ENCODE data around the gene PLXNA4.

The PLXNA4 gene

DNA sequence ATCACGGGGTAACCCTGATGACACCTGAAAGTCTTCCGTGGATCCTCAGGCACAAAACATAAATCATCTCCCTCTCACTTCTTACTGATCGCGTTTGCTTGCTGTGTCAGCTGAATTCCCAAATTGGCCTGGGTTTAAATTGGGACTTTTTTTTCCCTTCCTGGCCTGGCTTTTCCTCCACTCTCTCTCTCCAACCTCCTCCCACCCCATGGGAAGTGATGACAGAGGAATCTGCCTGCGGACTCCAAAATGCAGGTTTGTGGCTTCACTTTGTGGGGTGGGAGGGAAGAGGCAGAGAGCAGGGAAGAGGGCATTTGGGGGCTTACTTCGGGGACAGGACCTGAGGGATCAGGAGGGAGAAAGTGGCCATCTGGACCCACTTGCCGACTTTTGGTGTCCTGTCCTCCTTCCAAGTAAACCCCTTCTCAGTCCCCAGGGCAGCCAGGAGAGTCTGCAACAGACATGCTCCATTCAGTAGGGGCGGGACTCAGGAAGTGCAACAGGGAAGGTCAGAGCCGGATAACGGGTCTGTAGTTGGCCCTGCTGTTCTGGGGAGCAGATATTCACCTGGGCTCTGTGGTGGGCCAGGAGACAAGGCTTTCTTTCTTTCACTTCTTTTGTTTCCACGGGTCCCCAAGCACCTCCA lies 172.7 kb downstream of the PLXNA4 start:
- TF ChIP-seq POLR2A (IDR thresholded peaks at IDR 0.05; ENCODE audit: extremely low read depth, insufficient read length) = no peak
- TF ChIP-seq, protein P1, sequence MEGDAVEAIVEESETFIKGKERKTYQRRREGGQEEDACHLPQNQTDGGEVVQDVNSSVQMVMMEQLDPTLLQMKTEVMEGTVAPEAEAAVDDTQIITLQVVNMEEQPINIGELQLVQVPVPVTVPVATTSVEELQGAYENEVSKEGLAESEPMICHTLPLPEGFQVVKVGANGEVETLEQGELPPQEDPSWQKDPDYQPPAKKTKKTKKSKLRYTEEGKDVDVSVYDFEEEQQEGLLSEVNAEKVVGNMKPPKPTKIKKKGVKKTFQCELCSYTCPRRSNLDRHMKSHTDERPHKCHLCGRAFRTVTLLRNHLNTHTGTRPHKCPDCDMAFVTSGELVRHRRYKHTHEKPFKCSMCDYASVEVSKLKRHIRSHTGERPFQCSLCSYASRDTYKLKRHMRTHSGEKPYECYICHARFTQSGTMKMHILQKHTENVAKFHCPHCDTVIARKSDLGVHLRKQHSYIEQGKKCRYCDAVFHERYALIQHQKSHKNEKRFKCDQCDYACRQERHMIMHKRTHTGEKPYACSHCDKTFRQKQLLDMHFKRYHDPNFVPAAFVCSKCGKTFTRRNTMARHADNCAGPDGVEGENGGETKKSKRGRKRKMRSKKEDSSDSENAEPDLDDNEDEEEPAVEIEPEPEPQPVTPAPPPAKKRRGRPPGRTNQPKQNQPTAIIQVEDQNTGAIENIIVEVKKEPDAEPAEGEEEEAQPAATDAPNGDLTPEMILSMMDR (IDR thresholded peaks at IDR 0.05; ENCODE audit: low read depth, low read length) = no peak
- no peak overlapping the region for H3K4me3 ChIP-seq (ENCODE audit: low read depth, low read length)
- no peak for DNase-seq (ENCODE audit: low read depth)

DNA sequence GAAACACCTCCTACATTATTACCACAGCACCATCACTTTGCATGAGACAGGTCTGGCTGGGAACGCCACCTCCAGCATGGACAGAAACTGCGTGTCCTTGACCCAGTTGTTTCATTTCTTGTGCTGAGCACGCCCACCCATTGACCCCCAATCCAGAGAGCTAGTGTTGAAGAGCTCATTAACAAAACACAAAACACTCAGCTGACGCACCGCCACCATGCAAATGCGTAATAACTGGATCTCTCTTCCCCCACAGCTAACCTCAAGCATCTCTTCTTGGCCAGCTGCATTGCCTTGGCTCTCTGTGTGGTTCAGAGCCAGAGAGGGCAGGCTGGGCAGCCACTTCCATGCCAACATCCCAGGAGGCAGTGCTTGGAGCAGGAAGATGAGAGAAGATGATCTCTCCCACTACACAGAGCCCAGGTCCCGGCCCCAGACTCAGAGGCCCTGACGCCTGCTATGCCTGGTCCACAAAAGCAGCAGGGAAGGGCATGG lies 173.5 kb downstream of the PLXNA4 start:
- TF ChIP-seq POLR2A (IDR thresholded peaks at IDR 0.05; ENCODE audit: extremely low read depth, insufficient read length) (no peak), MAX (IDR thresholded peaks at IDR 0.05; ENCODE audit: low read depth, low read length) (no peak), MYC (IDR thresholded peaks at IDR 0.05; ENCODE audit: low read depth, low read length) (no peak)
- TF ChIP-seq, protein P1 (IDR thresholded peaks at IDR 0.05; ENCODE audit: low read depth, low read length) = no peak
- DNase-seq (ENCODE audit: low read depth) = no peak
- H3K4me3 ChIP-seq (ENCODE audit: low read depth, low read length) = no peak overlapping the region

DNA sequence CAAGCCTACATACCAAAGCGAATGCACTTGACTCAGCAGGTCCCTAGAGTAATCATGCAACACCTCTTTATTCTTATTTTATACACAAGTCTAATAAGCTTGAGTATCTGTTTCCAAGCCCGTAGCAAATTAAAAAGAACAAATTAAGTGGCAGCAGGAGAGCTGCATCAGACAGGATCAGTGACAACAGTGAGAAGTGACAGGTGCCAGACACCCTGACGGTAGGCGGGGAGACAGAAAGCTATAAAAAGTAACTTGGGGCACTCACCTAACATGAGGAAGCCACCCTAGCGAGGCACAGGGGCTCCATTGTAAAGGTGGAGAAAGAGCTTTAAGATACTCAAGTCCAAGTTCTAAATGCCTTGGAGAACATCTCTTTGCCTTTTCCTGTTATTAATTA lies 174.2 kb downstream of the PLXNA4 start:
- H3K4me3 ChIP-seq (ENCODE audit: low read depth, low read length) = no peak overlapping the region
- TF ChIP-seq MYC (IDR thresholded peaks at IDR 0.05; ENCODE audit: low read depth, low read length) (no peak), MAX (IDR thresholded peaks at IDR 0.05; ENCODE audit: low read depth, low read length) (no peak), POLR2A (IDR thresholded peaks at IDR 0.05; ENCODE audit: extremely low read depth, insufficient read length) (no peak)
- TF ChIP-seq, protein P1 (IDR thresholded peaks at IDR 0.05; ENCODE audit: low read depth, low read length) = no peak
- no peak for DNase-seq (ENCODE audit: low read depth)

DNA sequence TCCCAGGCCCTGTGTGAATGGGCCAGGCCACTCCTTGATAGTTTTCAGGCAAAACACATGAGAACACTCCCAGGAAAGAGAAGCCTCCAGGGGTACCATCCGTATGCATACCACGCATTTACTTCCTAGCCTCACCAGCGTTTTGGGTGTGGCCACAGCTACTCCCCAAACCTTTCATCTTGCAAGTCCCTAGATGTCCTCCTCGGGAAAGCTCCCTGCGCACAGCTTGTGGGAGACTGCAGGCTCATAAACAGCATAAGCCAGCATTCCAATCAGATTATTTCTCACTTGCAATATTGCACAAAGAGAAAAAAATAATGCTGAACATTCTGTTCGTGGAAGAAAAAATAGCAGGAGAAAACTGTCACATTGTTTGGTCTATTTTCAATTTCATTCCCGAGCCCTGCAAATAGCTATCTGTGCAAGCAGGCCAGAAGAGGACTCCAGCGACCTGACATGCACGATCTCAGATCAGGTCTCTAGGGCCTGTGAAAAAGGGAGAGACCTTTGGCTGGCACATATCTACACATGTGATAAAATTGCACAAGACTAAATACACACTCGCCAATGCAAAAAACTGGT lies 175.6 kb downstream of the PLXNA4 start:
- no peak overlapping the region for H3K4me3 ChIP-seq (ENCODE audit: low read depth, low read length)
- DNase-seq (ENCODE audit: low read depth) = no peak
- no peak for TF ChIP-seq MYC (IDR thresholded peaks at IDR 0.05; ENCODE audit: low read depth, low read length)

DNA sequence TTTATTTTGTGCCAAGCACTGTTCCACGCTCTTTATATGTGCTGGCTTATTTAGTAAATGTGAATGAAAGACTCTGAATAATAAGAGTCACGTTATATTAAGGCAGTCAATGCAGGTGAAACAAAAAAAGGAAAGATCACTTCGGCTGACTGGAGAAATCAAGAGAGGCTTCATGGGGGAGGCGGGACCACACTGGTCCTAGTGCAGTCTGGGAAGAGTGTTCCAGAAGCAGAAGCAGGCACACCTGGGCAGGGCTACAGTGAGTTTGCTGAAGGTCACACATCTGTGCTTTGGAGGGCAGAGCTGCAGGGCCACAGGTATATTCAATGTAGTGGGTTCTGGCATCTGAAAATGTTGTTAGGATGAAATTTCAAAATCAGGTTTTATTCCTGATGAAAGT lies 176.9 kb downstream of the PLXNA4 start:
- DNase-seq (ENCODE audit: low read depth) = no peak
- no peak for TF ChIP-seq MYC (IDR thresholded peaks at IDR 0.05; ENCODE audit: low read depth, low read length)
- TF ChIP-seq, protein P1 (IDR thresholded peaks at IDR 0.05; ENCODE audit: low read depth, low read length) = no peak
- no peak for TF ChIP-seq MAX (IDR thresholded peaks at IDR 0.05; ENCODE audit: low read depth, low read length)

GRCh38 chr7:132398253-132398925 lies 177.9 kb downstream of the PLXNA4 start:
- TF ChIP-seq, protein P1 (IDR thresholded peaks at IDR 0.05; ENCODE audit: low read depth, low read length) = no peak
- TF ChIP-seq MAX (IDR thresholded peaks at IDR 0.05; ENCODE audit: low read depth, low read length) = no peak
- TF ChIP-seq MYC (IDR thresholded peaks at IDR 0.05; ENCODE audit: low read depth, low read length) = no peak
- no peak for TF ChIP-seq POLR2A (IDR thresholded peaks at IDR 0.05; ENCODE audit: extremely low read depth, insufficient read length)
- H3K4me3 ChIP-seq (ENCODE audit: low read depth, low read length) = no peak overlapping the region
- DNase-seq (ENCODE audit: low read depth) = no peak

More for the DNA sequence above, 176.9 kb downstream of the PLXNA4 start:
- no peak overlapping the region for H3K4me3 ChIP-seq (ENCODE audit: low read depth, low read length)
